HEK293 (cell line): ENCODE data around the gene RRAS.

Experiments used
- CTCF ChIP-seq: fragments of 450-650 bp; formaldehyde crosslinking; IDR thresholded peaks from 2 replicates; pipeline ENCODE4 v1.5.1; 2016; ENCODE audit warnings: missing biosample characterization, missing genetic modification characterization
- MEIS1 ChIP-seq: sonication (generic); formaldehyde crosslinking; IDR thresholded peaks from 2 replicates; pipeline ENCODE4 v1.8.1; 2022; ENCODE audit warnings: missing genetic modification reagents, mild to moderate bottlenecking, borderline replicate concordance
- MYNN ChIP-seq: fragments of 450-650 bp; formaldehyde crosslinking; IDR thresholded peaks from 2 replicates; pipeline ENCODE4 v1.5.1; 2016; ENCODE audit warnings: missing biosample characterization, missing genetic modification characterization, borderline replicate concordance
- RBAK ChIP-seq: fragments of 450-650 bp; formaldehyde crosslinking; IDR thresholded peaks from 2 replicates; pipeline ENCODE4 v1.5.1; 2016; ENCODE audit warnings: missing biosample characterization, missing genetic modification characterization
- ZBTB49 ChIP-seq: fragments of 450-650 bp; formaldehyde crosslinking; IDR thresholded peaks from 2 replicates; pipeline ENCODE4 v1.5.1; 2016; ENCODE audit warnings: missing biosample characterization, missing genetic modification characterization, low read depth
- ZBTB6 ChIP-seq: fragments of 450-650 bp; formaldehyde crosslinking; IDR thresholded peaks from 2 replicates; pipeline ENCODE4 v1.5.1; 2017; ENCODE audit warnings: missing biosample characterization, missing genetic modification characterization
- ZNF16 ChIP-seq: fragments of 450-650 bp; formaldehyde crosslinking; IDR thresholded peaks from 2 replicates; pipeline ENCODE4 v1.5.1; 2016; ENCODE audit warnings: low read depth, missing biosample characterization, missing genetic modification characterization
- ZNF175 ChIP-seq: fragments of 450-650 bp; formaldehyde crosslinking; IDR thresholded peaks from 2 replicates; pipeline ENCODE4 v1.5.1; 2016; ENCODE audit warnings: missing biosample characterization, missing genetic modification characterization
- ZNF335 ChIP-seq: fragments of 450-650 bp; formaldehyde crosslinking; conservative IDR thresholded peaks from 2 replicates; pipeline ENCODE4 v1.5.1; 2016; ENCODE audit warnings: missing biosample characterization, missing genetic modification characterization
- ZNF391 ChIP-seq: fragments of 450-650 bp; formaldehyde crosslinking; IDR thresholded peaks from 2 replicates; pipeline ENCODE4 v1.5.1; 2016; ENCODE audit warnings: low read depth, missing biosample characterization, missing genetic modification characterization, borderline replicate concordance
- ZNF449 ChIP-seq: fragments of 450-650 bp; formaldehyde crosslinking; IDR thresholded peaks from 2 replicates; pipeline ENCODE4 v1.5.1; 2017; ENCODE audit warnings: missing biosample characterization, mild to moderate bottlenecking, missing genetic modification characterization, moderate library complexity
- ZNF488 ChIP-seq: fragments of 450-650 bp; formaldehyde crosslinking; IDR thresholded peaks from 2 replicates; pipeline ENCODE4 v1.5.1; 2016; ENCODE audit warnings: missing biosample characterization, missing genetic modification characterization
- ZNF513 ChIP-seq: fragments of 450-650 bp; IDR thresholded peaks from 2 replicates; pipeline ENCODE4 v1.5.1; 2018; ENCODE audit warnings: missing biosample characterization, missing genetic modification characterization
- ZNF518A ChIP-seq: fragments of 450-650 bp; formaldehyde crosslinking; conservative IDR thresholded peaks from 2 replicates; pipeline ENCODE4 v1.5.1; 2016; ENCODE audit warnings: low read depth, missing biosample characterization, missing genetic modification characterization
- ZNF521 ChIP-seq: fragments of 450-650 bp; formaldehyde crosslinking; IDR thresholded peaks from 2 replicates; pipeline ENCODE4 v1.5.1; 2017; ENCODE audit warnings: missing biosample characterization, mild to moderate bottlenecking, missing genetic modification characterization
- ZNF624 ChIP-seq: fragments of 450-650 bp; formaldehyde crosslinking; IDR thresholded peaks from 2 replicates; pipeline ENCODE4 v1.5.1; 2017; ENCODE audit warnings: missing biosample characterization, missing genetic modification characterization
- ZNF645 ChIP-seq: fragments of 450-650 bp; formaldehyde crosslinking; IDR thresholded peaks from 2 replicates; pipeline ENCODE4; 2016; ENCODE audit warnings: missing biosample characterization, missing genetic modification characterization
- ZNF692 ChIP-seq: fragments of 450-650 bp; formaldehyde crosslinking; IDR thresholded peaks from 2 replicates; pipeline ENCODE4 v1.5.1; 2016; ENCODE audit warnings: missing biosample characterization, missing genetic modification characterization
- ZNF76 ChIP-seq: fragments of 450-650 bp; formaldehyde crosslinking; IDR thresholded peaks from 2 replicates; pipeline ENCODE4; 2016; ENCODE audit warnings: low read depth, missing biosample characterization, missing genetic modification characterization, borderline replicate concordance
- ZNF837 ChIP-seq: fragments of 450-650 bp; formaldehyde crosslinking; IDR thresholded peaks from 2 replicates; pipeline ENCODE4 v1.5.1; 2016; ENCODE audit warnings: missing biosample characterization, missing genetic modification characterization

RRAS gene

GRCh38 chr19:49640113-49640898 is at the start of gene RRAS (continued):
- TF ChIP-seq ZNF645 (tag by site-specific recombination): no peak
- TF ChIP-seq ZNF692 (tag by site-specific recombination): peak; percentile 98
- TF ChIP-seq MYNN (tag by site-specific recombination): no peak
- TF ChIP-seq ZBTB49 (tag by site-specific recombination): 0 out of 2 replicates have a peak, but pooled peaks have one; percentile 30
- TF ChIP-seq RBAK (tag by site-specific recombination): no peak
- peak; percentile 87 for TF ChIP-seq ZNF76
- TF ChIP-seq MEIS1 (CRISPR knock-in tag): no peak
- TF ChIP-seq ZNF175 (tag by site-specific recombination): no peak
- TF ChIP-seq ZNF521 (tag by site-specific recombination): no peak
- TF ChIP-seq CTCF (tag by site-specific recombination): no peak
- peak; percentile 73; the same call in 1 of the 2 replicates for TF ChIP-seq ZNF391 (tag by site-specific recombination)
- no peak; the same call in 1 of the 2 replicates for TF ChIP-seq ZNF449 (tag by site-specific recombination)
- no peak for TF ChIP-seq ZNF16 (tag by site-specific recombination)
- TF ChIP-seq ZNF335: peak; percentile 82
- TF ChIP-seq ZNF488 (tag by site-specific recombination): no peak
- no peak for TF ChIP-seq ZNF513
- TF ChIP-seq ZNF837: no peak
- no peak; the same call in 1 of the 2 replicates for TF ChIP-seq ZBTB6
- TF ChIP-seq ZNF624 (tag by site-specific recombination): no peak
- peak; percentile 63; the same call in 1 of the 2 replicates for TF ChIP-seq ZNF518A
